Prostate gland (tissue), 2 donors: ENCODE measurements around the gene NANP. TPM values are rescaled to one million over a fixed set of nuclear protein-coding genes. Genes with fewer than 3 reads are reported as not detected.

Source experiments
- DNase-seq: peaks from one replicate; pipeline ENCODE4 v3.0.0-alpha.2; 2019; ENCODE audit warnings: low spot score
- H3K27ac ChIP-seq, 2 donors: fragments of 200-600 bp; sonication (generic); 2 replicates each; pipeline ENCODE4 v1.5.1; 2017 to 2019
- H3K27me3 ChIP-seq: fragments of 200-600 bp; sonication (generic); replicated peaks from 2 replicates; pipeline ENCODE4 v1.5.1; 2019; ENCODE audit not compliant: insufficient read depth
- H3K36me3 ChIP-seq, 2 donors: fragments of 200-600 bp; sonication (generic); 1 replicate in 1 of 2; 2 replicates in 1 of 2; pipeline versions ENCODE4 v1.5.1 to v1.8.1; 2017 to 2019
- H3K4me1 ChIP-seq: fragments of 200-600 bp; sonication (generic); replicated peaks from 2 replicates; pipeline ENCODE4 v1.5.1; 2019
- H3K4me3 ChIP-seq, 2 donors: fragments of 200-600 bp; sonication (generic); 2 replicates each; pipeline ENCODE4 v1.5.1; 2017 to 2019
- H3K9me3 ChIP-seq: fragments of 200-600 bp; sonication (generic); 2 replicates; pipeline ENCODE4 v1.5.1; 2017
- CTCF ChIP-seq, 4 experiments: fragments of 200-600 bp in 2 of 4; fragments of 450-650 bp in 2 of 4; sonication (generic) in 2 of 4; IDR thresholded peaks; 1 replicate in 3 of 4; 2 replicates in 1 of 4; pipeline ENCODE4 v1.5.1; 2016 to 2019; ENCODE audit warnings: antibody characterized with exemption in 4 of 4, mild to moderate bottlenecking in 2 of 4, moderate library complexity in 2 of 4
- POLR2A ChIP-seq: fragments of 450-650 bp; IDR thresholded peaks from one replicate; pipeline ENCODE4 v1.6.1; 2016; ENCODE audit warnings: antibody characterized with exemption, mild to moderate bottlenecking
- POLR2AphosphoS5 ChIP-seq: sonication (generic); formaldehyde crosslinking; IDR thresholded peaks from one replicate; pipeline ENCODE4 v1.6.1; 2017; ENCODE audit warnings: antibody characterized with exemption
- whole genome bisulfite sequencing: methylation state at CpG from one replicate; pipeline ENCODE4 v1.1.5; 2018; 5-methylcytosine and 5-hydroxymethylcytosine counted together
- intact Hi-C: fragments of 100-400 bp; cut with DNase I; formaldehyde crosslinking; loops from one replicate; pipeline ENCODE4 v1.14.2; 2022
- total RNA-seq, 2 donors: library from RNA; depleted of rRNA; stranded (reverse); fragments of >200 nt; gene quantifications; one replicate each; pipeline ENCODE4 v1.1.0, GENCODE V29; 2016

NANP gene
- total RNA-seq: 1 to 10 TPM; 4.0 to 5.3 TPM

GRCh38 chr20:25623736-25624499, at the start of gene NANP:
TSS of gene NANP (minus strand) at chr20:25624014. CDS start at chr20:25623948, 66 bp downstream.
- WGBS: 1% methylated on average over 61 of the region's 81 CpGs

GRCh38 chr20:25672659-25673235, 48.9 kb upstream of the NANP start:
- intact Hi-C loops: no loop called here
- no peak for DNase-seq
- Histone ChIP-seq H3K4me1 (no peaks in the 10 kb centered on the region), H3K27ac (no peak overlapping the region), H3K27me3 (no peaks in the 10 kb centered on the region), H3K9me3 (no peaks in the 10 kb centered on the region), H3K4me3 (no peak overlapping the region), H3K36me3 (peaks cover 0 to 19% of the 10 kb centered on the region in 2 donors)
- TF ChIP-seq POLR2A: no peak
- no peak for TF ChIP-seq CTCF (IDR thresholded peaks at IDR 0.05)
- TF ChIP-seq POLR2AphosphoS5: no peak
- WGBS: 88% methylated on average over 4 of the region's 4 CpGs

More at GRCh38 chr20:25623736-25624499, at the start of gene NANP:
- H3K4me1 ChIP-seq: no peaks in the 10 kb centered on the region
- no peaks in the 10 kb centered on the region for H3K9me3 ChIP-seq
- peak; percentile 70 for TF ChIP-seq POLR2A
- TF ChIP-seq POLR2AphosphoS5: peak; percentile 89
- TF ChIP-seq CTCF (IDR thresholded peaks at IDR 0.05): no peak
- DNase-seq: peak; percentile 95
- H3K27me3 ChIP-seq: no peaks in the 10 kb centered on the region
- intact Hi-C loops: loop anchor here (2.0 to 10.0 kb wide), 3 partner anchors 73 to 629 kb away; partner anchors contain the start of genes APMAP and ZNF337
- peak within 1 kb of the TSS; percentile 62 to 86 for H3K4me3 ChIP-seq
- H3K27ac ChIP-seq: peak within 1 kb of the TSS; percentile 84 to 94
- no peaks in the 10 kb centered on the region for H3K36me3 ChIP-seq

- no peaks in the 10 kb centered on the region for H3K27me3 ChIP-seq
- H3K4me1 ChIP-seq: no peaks in the 10 kb centered on the region
- no peak for TF ChIP-seq POLR2AphosphoS5
- TF ChIP-seq POLR2A: no peak
- TF ChIP-seq CTCF (IDR thresholded peaks at IDR 0.05): no peak
- H3K27ac ChIP-seq: no peak overlapping the region
- no peak overlapping the region for H3K4me3 ChIP-seq
- H3K9me3 ChIP-seq: no peaks in the 10 kb centered on the region
- 54% methylated on average over 7 of the region's 7 CpGs for WGBS
- peaks cover 0 to under 1% of the 10 kb centered on the region in 2 donors for H3K36me3 ChIP-seq
- no peak for DNase-seq
- intact Hi-C loops: no loop called here
These were observed 46.1 kb upstream of the NANP start for GRCh38 chr20:25669826-25670422.

- intact Hi-C loops: no loop called here
- 38% methylated on average over 4 of the region's 4 CpGs for WGBS
- Histone ChIP-seq H3K4me1 (no peaks in the 10 kb centered on the region), H3K27me3 (no peaks in the 10 kb centered on the region), H3K36me3 (no peaks in the 10 kb centered on the region), H3K4me3 (no peak overlapping the region), H3K9me3 (no peaks in the 10 kb centered on the region), H3K27ac (no peak overlapping the region)
- TF ChIP-seq CTCF (IDR thresholded peaks at IDR 0.05) (no peak), POLR2AphosphoS5 (no peak), POLR2A (no peak)
- no peak for DNase-seq
These were observed 44.6 kb upstream of the NANP start for GRCh38 chr20:25668446-25668845.
